GM12878 (cell line): ENCODE data around the gene SIK3.

Source experiments
- CREM ChIP-seq: IDR thresholded peaks from 2 replicates; pipeline ENCODE4 v1.6.1; 2014; ENCODE audit warnings: antibody characterized with exemption, low read depth
- JUNB ChIP-seq: IDR thresholded peaks from 2 replicates; pipeline ENCODE4 v1.6.1; 2016; ENCODE audit warnings: antibody characterized with exemption, mild to moderate bottlenecking
- RFX5 ChIP-seq: IDR thresholded peaks from 2 replicates; pipeline ENCODE4 v1.6.1; 2011; ENCODE audit warnings: low read depth, low read length, improper control_type of control experiment

GRCh38 chr11:117059611-117060148, 38.5 kb downstream of the SIK3 start:
- TF ChIP-seq CREM = no peak
- TF ChIP-seq RFX5 = no peak
- no peak for TF ChIP-seq JUNB
